Activated CD4-positive, alpha-beta T cell treated with anti-CD3 and anti-CD28 coated beads, Interleukin-2, amount 50 U/mL, for 16 hours (primary cell): Measurements from ENCODE around the gene KPNA3.

Experiments
- DNase-seq: peaks from one replicate; pipeline ENCODE4 v3.0.0-alpha.2; 2020

KPNA3 gene

GRCh38 chr13:49670828-49671227, 121.7 kb downstream of the KPNA3 start:
- DNase-seq, result no peak

- DNase-seq, result peak; percentile 23
These were observed 122.7 kb downstream of the KPNA3 start for GRCh38 chr13:49669735-49670309.

- DNase-seq, result no peak
These were observed 124.7 kb downstream of the KPNA3 start for GRCh38 chr13:49667773-49668172.

- no peak for DNase-seq
These were observed 127.9 kb downstream of the KPNA3 start for GRCh38 chr13:49664606-49665005.

GRCh38 chr13:49657241-49657641, 135.2 kb downstream of the KPNA3 start:
- no peak for DNase-seq

- DNase-seq, result no peak
These were observed 136.6 kb downstream of the KPNA3 start for GRCh38 chr13:49655906-49656305.

- no peak for DNase-seq
These were observed 138.5 kb downstream of the KPNA3 start for GRCh38 chr13:49654011-49654410.

- no peak for DNase-seq
These were observed 139.0 kb downstream of the KPNA3 start for GRCh38 chr13:49653478-49653877.

GRCh38 chr13:49652355-49653305, 139.9 kb downstream of the KPNA3 start:
- peak; percentile 40 for DNase-seq

GRCh38 chr13:49651570-49652354, 140.7 kb downstream of the KPNA3 start:
- DNase-seq, result no peak

- no peak for DNase-seq
These were observed 142.5 kb downstream of the KPNA3 start for GRCh38 chr13:49649963-49650312.
